Measurements from ENCODE around the gene NCK1.
"Not testable (repeated sequence)": the region's sequence is repeated elsewhere in the genome, so short reads cannot be mapped to it uniquely, and the experiment has no call there.

The NCK1 gene

DNA sequence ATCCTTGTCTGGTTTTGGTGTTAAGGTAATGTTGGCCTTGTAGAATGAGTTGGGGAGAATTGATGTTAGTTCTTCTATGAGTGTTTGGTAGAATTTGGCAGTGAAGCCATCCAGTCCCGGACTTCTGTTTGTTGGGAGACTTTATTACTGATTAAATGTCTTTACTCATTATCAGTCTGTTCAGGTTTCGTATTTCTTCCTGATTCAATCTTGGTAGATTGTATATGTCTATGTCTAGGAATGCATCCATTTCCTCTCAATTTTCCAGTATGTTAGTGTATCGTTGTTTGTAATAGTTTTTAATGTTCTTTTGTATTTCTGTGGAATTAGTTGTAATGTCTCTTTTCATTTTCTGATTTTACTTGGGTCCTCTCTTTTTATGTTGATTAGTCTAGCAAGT lies 39.4 kb downstream of the NCK1 start:
- peaks cover 9% of the 10 kb centered on the region; the same call in 1 of the 2 replicates for H3K9me3 ChIP-seq (ENCODE audit: insufficient read depth, low read length)
- peak overlapping the region; percentile 85 for H3K27ac ChIP-seq (ENCODE audit: low read depth, low read length)
- H3K79me2 ChIP-seq (ENCODE audit: insufficient read depth, low read length) = peaks cover 98% of the 10 kb centered on the region
- no peaks in the 10 kb centered on the region for H3K27me3 ChIP-seq (ENCODE audit: low read length)
- peak overlapping the region; percentile 25 for H3K9ac ChIP-seq (ENCODE audit: low read length)
- no peaks in the 10 kb centered on the region for H3K9me2 ChIP-seq (replicated peaks; ENCODE audit: insufficient read depth, low read length)
- H3F3A ChIP-seq (ENCODE audit: insufficient read depth) = peaks cover 48% of the 10 kb centered on the region
- H2AFZ ChIP-seq (ENCODE audit: low read depth, low read length, severe bottlenecking) = no peak overlapping the region
- H3K36me3 ChIP-seq (ENCODE audit: low read length) = peaks cover 10% of the 10 kb centered on the region
- 0 out of 2 replicates have a peak, but pooled peaks cover 3% of the 10 kb centered on the region for H4K20me1 ChIP-seq (ENCODE audit: low read depth, low read length)
- H3K4me3 ChIP-seq (ENCODE audit: insufficient read depth, low read length, poor library complexity, severe bottlenecking) = peak overlapping the region; percentile 32
- H3K4me2 ChIP-seq (ENCODE audit: low read depth, low read length, poor library complexity, severe bottlenecking) = peak overlapping the region; percentile 74
- TF ChIP-seq, protein P1, sequence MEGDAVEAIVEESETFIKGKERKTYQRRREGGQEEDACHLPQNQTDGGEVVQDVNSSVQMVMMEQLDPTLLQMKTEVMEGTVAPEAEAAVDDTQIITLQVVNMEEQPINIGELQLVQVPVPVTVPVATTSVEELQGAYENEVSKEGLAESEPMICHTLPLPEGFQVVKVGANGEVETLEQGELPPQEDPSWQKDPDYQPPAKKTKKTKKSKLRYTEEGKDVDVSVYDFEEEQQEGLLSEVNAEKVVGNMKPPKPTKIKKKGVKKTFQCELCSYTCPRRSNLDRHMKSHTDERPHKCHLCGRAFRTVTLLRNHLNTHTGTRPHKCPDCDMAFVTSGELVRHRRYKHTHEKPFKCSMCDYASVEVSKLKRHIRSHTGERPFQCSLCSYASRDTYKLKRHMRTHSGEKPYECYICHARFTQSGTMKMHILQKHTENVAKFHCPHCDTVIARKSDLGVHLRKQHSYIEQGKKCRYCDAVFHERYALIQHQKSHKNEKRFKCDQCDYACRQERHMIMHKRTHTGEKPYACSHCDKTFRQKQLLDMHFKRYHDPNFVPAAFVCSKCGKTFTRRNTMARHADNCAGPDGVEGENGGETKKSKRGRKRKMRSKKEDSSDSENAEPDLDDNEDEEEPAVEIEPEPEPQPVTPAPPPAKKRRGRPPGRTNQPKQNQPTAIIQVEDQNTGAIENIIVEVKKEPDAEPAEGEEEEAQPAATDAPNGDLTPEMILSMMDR (IDR thresholded peaks at IDR 0.05; ENCODE audit: insufficient read depth, low read length, poor library complexity, severe bottlenecking) = no peak

DNA sequence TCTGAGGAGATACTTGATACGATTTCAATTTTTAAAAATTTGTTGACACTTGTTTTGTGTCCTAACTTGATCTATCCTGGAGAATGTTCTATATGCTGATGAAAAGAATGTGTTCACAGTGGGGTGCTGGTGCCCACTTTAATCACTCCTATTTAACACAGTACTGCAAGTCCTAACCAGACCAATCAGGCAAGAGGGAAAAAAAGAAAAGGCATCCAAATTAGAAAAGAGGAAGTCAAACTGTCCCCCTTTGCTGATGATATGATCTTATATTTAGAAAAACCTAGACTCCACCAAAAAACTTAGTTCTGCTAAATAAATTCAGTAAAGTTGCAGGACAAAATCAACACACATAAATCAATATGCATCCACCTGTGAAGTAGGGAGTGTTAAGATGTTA lies 40.5 kb downstream of the NCK1 start:
- Histone ChIP-seq H3K4me2 (ENCODE audit: low read depth, low read length, poor library complexity, severe bottlenecking) (peak overlapping the region; percentile 74), H3K9ac (ENCODE audit: low read length) (peak overlapping the region; percentile 25; the same call in 1 of the 2 replicates), H3K27ac (ENCODE audit: low read depth, low read length) (peak overlapping the region; percentile 85), H3F3A (ENCODE audit: insufficient read depth) (peaks cover 38% of the 10 kb centered on the region), H3K79me2 (ENCODE audit: insufficient read depth, low read length) (peaks cover 100% of the 10 kb centered on the region), H3K4me3 (ENCODE audit: insufficient read depth, low read length, poor library complexity, severe bottlenecking) (peak overlapping the region; percentile 32)
- not testable (repeated sequence) for H2AFZ ChIP-seq (ENCODE audit: low read depth, low read length, severe bottlenecking); H3K27me3 ChIP-seq (ENCODE audit: low read length); H3K9me3 ChIP-seq (ENCODE audit: insufficient read depth, low read length); H3K36me3 ChIP-seq (ENCODE audit: low read length); H3K9me2 ChIP-seq (replicated peaks; ENCODE audit: insufficient read depth, low read length); H4K20me1 ChIP-seq (ENCODE audit: low read depth, low read length)

DNA sequence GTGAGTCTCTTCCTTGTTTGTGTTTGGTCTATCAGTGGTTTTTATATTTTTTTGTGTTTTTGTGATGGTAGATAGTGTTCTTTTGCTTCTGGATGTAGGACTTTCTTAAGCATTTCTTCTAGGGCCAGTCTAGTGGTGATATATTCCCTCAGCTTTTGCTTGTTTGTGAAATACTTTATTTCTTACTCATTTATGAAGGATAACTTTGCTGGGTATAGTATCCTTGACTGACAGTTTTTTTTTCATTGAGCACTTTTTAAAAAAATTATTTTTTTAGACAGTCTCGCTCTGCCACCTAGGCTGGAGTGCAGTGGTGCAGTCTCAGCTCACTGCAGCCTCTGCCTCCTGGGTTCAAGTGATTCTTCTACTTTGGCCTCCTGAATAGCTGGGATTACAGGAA lies 41.9 kb downstream of the NCK1 start:
- H3K9me2 ChIP-seq (replicated peaks; ENCODE audit: insufficient read depth, low read length) = no peaks in the 10 kb centered on the region
- H3K9me3 ChIP-seq (ENCODE audit: insufficient read depth, low read length) = peaks cover 9% of the 10 kb centered on the region; the same call in 1 of the 2 replicates
- H3K4me3 ChIP-seq (ENCODE audit: insufficient read depth, low read length, poor library complexity, severe bottlenecking) = no peak overlapping the region
- H3F3A ChIP-seq (ENCODE audit: insufficient read depth) = peaks cover 31% of the 10 kb centered on the region
- TF ChIP-seq EZH2phosphoT487 (conservative IDR thresholded peaks at IDR 0.05; ENCODE audit: low read length) = no peak
- TF ChIP-seq, protein P1 (IDR thresholded peaks at IDR 0.05; ENCODE audit: insufficient read depth, low read length, poor library complexity, severe bottlenecking) = no peak
- peaks cover 8% of the 10 kb centered on the region; the same call in 1 of the 2 replicates for H3K36me3 ChIP-seq (ENCODE audit: low read length)
- H3K27ac ChIP-seq (ENCODE audit: low read depth, low read length) = no peak overlapping the region
- no peak overlapping the region for H3K4me2 ChIP-seq (ENCODE audit: low read depth, low read length, poor library complexity, severe bottlenecking)
- peaks cover 100% of the 10 kb centered on the region for H3K79me2 ChIP-seq (ENCODE audit: insufficient read depth, low read length)
- 0 out of 2 replicates have a peak, but pooled peaks cover 3% of the 10 kb centered on the region for H4K20me1 ChIP-seq (ENCODE audit: low read depth, low read length)
- no peak overlapping the region for H3K9ac ChIP-seq (ENCODE audit: low read length)
- no peaks in the 10 kb centered on the region for H3K27me3 ChIP-seq (ENCODE audit: low read length)
- H2AFZ ChIP-seq (ENCODE audit: low read depth, low read length, severe bottlenecking) = no peak overlapping the region

DNA sequence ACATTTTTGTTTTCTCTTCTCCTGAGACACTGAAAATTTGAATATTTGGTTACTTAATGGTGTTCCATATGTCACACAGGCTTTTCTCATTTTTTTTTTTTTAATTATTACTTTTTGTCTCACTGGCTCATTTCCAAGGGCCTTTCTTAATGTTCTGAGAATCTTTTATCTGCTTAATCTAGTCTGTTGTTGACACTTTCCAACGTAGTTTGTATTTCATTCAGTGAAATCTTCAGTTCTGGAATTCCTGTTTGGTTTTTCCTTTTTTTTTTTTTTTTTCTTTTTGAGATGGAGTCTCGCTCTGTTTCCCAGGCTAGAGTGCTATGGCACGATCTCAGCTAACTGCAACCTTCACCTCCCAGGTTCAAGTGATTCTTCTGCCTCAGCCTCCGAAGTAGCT lies 42.7 kb downstream of the NCK1 start:
- Histone ChIP-seq H3K9ac (ENCODE audit: low read length) (no peak overlapping the region), H3K9me2 (replicated peaks; ENCODE audit: insufficient read depth, low read length) (no peaks in the 10 kb centered on the region), H4K20me1 (ENCODE audit: low read depth, low read length) (0 out of 2 replicates have a peak, but pooled peaks cover 3% of the 10 kb centered on the region), H3K27ac (ENCODE audit: low read depth, low read length) (no peak overlapping the region; the same call in 1 of the 2 replicates), H3K79me2 (ENCODE audit: insufficient read depth, low read length) (peaks cover 100% of the 10 kb centered on the region), H2AFZ (ENCODE audit: low read depth, low read length, severe bottlenecking) (no peak overlapping the region), H3K36me3 (ENCODE audit: low read length) (peaks cover 7% of the 10 kb centered on the region; the same call in 1 of the 2 replicates), H3K4me3 (ENCODE audit: insufficient read depth, low read length, poor library complexity, severe bottlenecking) (no peak overlapping the region), H3K27me3 (ENCODE audit: low read length) (no peaks in the 10 kb centered on the region), H3F3A (ENCODE audit: insufficient read depth) (peaks cover 30% of the 10 kb centered on the region), H3K9me3 (ENCODE audit: insufficient read depth, low read length) (peaks cover 9% of the 10 kb centered on the region; the same call in 1 of the 2 replicates), H3K4me2 (ENCODE audit: low read depth, low read length, poor library complexity, severe bottlenecking) (no peak overlapping the region)
- no peak for TF ChIP-seq EZH2phosphoT487 (conservative IDR thresholded peaks at IDR 0.05; ENCODE audit: low read length)
- TF ChIP-seq, protein P1 (IDR thresholded peaks at IDR 0.05; ENCODE audit: insufficient read depth, low read length, poor library complexity, severe bottlenecking) = no peak
